Measurements from ENCODE around the gene TCERG1L. TPM values are rescaled to one million over a fixed set of nuclear protein-coding genes. Genes with fewer than 3 reads are reported as not detected.

TCERG1L gene
- total RNA-seq, 2 donors from 2014 or later = 4.0 to 4.2 TPM

- Histone ChIP-seq H3K36me3 (replicated peaks in 1 of 2; ENCODE audit: insufficient read depth in 1 of 2, low read depth in 2 of 2) (no peaks in the 10 kb centered on the region), H3K4me1 (peaks cover 14% of the 10 kb centered on the region), H3K9me3 (no peaks in the 10 kb centered on the region), H3K4me3 (no peak overlapping the region), H3K27me3 (no peaks in the 10 kb centered on the region), H3K27ac (no peak overlapping the region)
- DNase-seq (no peak), ATAC-seq (no peak)
- intact Hi-C loops (cut with DNase I) = no loop called here
- TF ChIP-seq POLR2A (IDR thresholded peaks at IDR 0.05) (no peak), CTCF (IDR thresholded peaks at IDR 0.05) (no peak)
- 89 to 90% methylated on average over 21 of the region's 21 CpGs for WGBS, 2 donors
Measured at GRCh38 chr10:131092876-131093275, 218.6 kb downstream of the TCERG1L start.

GRCh38 chr10:131092386-131092785, 219.1 kb downstream of the TCERG1L start:
- TF ChIP-seq CTCF (IDR thresholded peaks at IDR 0.05) = no peak
- TF ChIP-seq POLR2A (IDR thresholded peaks at IDR 0.05) = no peak
- intact Hi-C loops (cut with DNase I) = no loop called here
- Histone ChIP-seq H3K36me3 (replicated peaks in 1 of 2; ENCODE audit: insufficient read depth in 1 of 2, low read depth in 2 of 2) (no peaks in the 10 kb centered on the region), H3K4me1 (peaks cover 14% of the 10 kb centered on the region), H3K27me3 (no peaks in the 10 kb centered on the region), H3K4me3 (no peak overlapping the region), H3K27ac (no peak overlapping the region), H3K9me3 (no peaks in the 10 kb centered on the region)
- 60 to 73% methylated on average over 12 of the region's 12 CpGs for WGBS, 2 donors
- no peak for DNase-seq
- no peak for ATAC-seq

GRCh38 chr10:131091682-131092081, 219.8 kb downstream of the TCERG1L start:
- Histone ChIP-seq H3K27me3 (no peaks in the 10 kb centered on the region), H3K4me3 (no peak overlapping the region), H3K9me3 (no peaks in the 10 kb centered on the region), H3K4me1 (peaks cover 14% of the 10 kb centered on the region), H3K36me3 (replicated peaks in 1 of 2; ENCODE audit: insufficient read depth in 1 of 2, low read depth in 2 of 2) (no peaks in the 10 kb centered on the region), H3K27ac (no peak overlapping the region)
- no peak for TF ChIP-seq POLR2A (IDR thresholded peaks at IDR 0.05)
- no peak for TF ChIP-seq CTCF (IDR thresholded peaks at IDR 0.05)
- 72 to 75% methylated on average over 11 of the region's 11 CpGs for WGBS, 2 donors
- ATAC-seq (no peak), DNase-seq (no peak)
- intact Hi-C loops (cut with DNase I) = no loop called here

- TF ChIP-seq CTCF (IDR thresholded peaks at IDR 0.05) = no peak
- TF ChIP-seq POLR2A (IDR thresholded peaks at IDR 0.05) = no peak
- no peak overlapping the region for H3K4me3 ChIP-seq
- H3K36me3 ChIP-seq (replicated peaks in 1 of 2; ENCODE audit: insufficient read depth in 1 of 2, low read depth in 2 of 2) = no peaks in the 10 kb centered on the region
- ATAC-seq (peak; percentile 84), DNase-seq (peak; percentile 38 to 70 (median 56))
- WGBS, 2 donors = 55 to 69% methylated on average over 8 to 17 of the region's 17 CpGs
- peak overlapping the region in 2 of 4 donors; percentile 30 to 54 for H3K27ac ChIP-seq
- H3K9me3 ChIP-seq = no peaks in the 10 kb centered on the region
- H3K4me1 ChIP-seq = peaks cover 14% of the 10 kb centered on the region
- intact Hi-C loops (cut with DNase I) = no loop called here
- H3K27me3 ChIP-seq = no peaks in the 10 kb centered on the region
Measured at GRCh38 chr10:131090761-131091661, 220.5 kb downstream of the TCERG1L start.

All from body of pancreas (tissue), 4 donors.